ENCODE measurements around the gene KCNH1.
"Not testable (repeated sequence)": the region's sequence is repeated elsewhere in the genome, so short reads cannot be mapped to it uniquely, and the experiment has no call there.

KCNH1 gene

GRCh38 chr1:210684466-210685294 is 449.3 kb downstream of the KCNH1 start:
- DNase-seq (ENCODE audit: low spot score) = no peak

DNA sequence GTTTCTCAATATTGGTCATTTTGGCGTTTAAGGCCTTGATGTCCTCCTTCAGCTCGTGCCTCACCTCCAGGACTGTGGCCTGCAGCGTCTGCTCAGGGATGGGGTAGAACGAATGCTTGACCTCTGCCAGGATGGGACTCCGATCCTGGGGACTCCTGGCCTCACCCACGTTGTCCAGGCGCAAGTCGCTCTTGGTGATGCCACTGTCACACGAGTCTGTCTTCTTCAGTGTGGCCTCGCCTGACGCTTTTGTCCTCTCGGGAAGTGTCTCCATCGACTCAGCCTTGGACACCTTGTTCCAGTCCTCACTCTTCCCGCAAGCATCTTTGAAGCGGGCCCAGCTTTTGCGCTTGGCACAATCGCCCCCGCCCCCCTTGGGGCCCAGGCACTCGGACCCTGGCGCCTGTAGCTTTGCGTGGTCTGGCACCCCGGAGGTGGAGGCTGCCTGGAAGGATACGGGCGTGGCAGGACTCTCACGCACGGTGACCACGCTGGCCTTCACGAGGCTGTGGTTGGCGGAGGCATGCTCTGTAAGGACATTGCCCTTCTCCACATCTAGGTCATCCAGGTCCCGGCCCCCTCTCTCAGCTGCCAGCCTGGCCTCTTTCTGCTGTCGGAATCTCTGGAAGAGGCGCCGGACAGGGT is 450.4 kb downstream of the KCNH1 start:
- DNase-seq (ENCODE audit: low spot score) = no peak

DNA sequence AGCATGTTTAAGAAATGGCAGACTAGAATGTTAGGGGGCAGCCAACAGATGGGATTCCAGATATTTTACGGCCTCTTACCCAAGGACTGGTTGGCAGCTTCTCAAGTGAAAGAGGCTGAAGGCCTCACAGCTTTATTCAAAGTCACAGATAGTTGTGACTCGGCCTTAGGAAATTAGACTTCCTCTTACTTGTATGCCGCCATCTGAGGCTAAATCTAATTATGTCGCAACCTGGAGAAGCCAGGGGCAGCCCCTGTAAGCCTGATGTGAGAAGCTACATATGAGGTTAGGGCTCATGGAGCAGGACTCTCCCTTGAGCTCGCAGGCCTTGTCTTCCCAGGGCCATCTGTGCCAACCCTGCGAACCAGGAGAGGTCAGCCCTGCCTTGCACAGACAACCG is 452.8 kb downstream of the KCNH1 start:
- no peak for DNase-seq (ENCODE audit: low spot score)

GRCh38 chr1:210678306-210678705 is 455.6 kb downstream of the KCNH1 start:
- DNase-seq (ENCODE audit: low spot score) = no peak

DNA sequence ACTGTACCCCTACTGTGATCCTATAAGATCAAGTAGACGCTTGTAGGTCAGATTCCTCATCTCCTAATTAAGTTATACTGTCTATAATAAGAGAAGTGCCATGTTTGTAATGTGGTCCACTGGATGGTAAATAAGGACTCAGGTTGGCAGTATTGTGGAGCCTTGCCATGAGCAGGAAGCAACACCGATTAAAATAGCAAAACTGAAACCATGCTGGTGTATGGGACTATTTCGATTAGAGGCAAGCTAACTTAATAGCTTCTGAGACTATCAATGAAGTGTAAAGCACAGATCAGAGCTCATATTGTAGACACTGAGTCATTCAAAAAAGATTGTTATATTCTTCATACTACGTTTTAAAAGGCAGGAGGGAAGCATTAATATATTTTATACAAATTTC is 456.4 kb downstream of the KCNH1 start:
- no peak for DNase-seq (ENCODE audit: low spot score)

- no peak for DNase-seq (ENCODE audit: low spot score)
Observed at GRCh38 chr1:210676539-210676938, 457.4 kb downstream of the KCNH1 start.

DNA sequence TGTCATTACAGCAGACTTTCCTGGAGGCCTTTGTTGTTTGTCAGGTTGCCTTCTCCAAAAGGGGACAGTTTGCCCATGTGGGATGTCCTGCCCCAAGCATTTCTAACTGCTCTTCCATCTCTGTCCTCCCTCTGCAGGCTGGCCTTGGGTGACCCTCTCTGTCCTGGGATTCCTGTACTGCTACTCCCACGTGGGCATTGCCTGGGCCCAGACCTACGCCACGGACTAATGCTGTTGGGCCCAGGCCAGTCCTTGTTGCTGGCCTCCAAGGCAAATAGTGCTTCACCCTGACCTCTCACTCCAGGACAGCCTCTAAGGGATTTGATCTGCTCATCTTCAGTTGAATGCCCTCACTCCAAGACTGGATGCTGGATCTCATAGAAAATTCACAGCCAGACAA is 459.8 kb downstream of the KCNH1 start:
- no peak for DNase-seq (ENCODE audit: low spot score)

DNA sequence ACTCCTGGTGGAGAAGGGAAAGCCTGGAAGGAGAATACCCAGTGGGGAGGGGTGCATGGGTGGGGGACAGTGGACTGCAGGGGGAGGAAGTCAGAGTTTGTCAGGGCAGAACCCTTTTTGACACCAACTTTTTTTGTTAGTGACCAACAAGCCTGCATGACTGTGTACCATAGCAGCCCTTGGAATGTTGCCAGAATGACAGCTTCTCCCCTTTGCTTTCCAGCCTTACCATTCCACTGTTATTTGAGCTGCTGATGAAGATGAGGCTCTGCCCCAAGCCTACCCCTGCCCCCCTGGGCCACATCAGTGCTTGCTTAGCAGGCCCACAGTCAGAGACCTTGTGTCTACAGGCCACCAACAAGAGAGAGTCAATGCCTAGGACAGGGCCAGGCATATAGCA is 464.0 kb downstream of the KCNH1 start:
- no peak for DNase-seq (ENCODE audit: low spot score)

DNA sequence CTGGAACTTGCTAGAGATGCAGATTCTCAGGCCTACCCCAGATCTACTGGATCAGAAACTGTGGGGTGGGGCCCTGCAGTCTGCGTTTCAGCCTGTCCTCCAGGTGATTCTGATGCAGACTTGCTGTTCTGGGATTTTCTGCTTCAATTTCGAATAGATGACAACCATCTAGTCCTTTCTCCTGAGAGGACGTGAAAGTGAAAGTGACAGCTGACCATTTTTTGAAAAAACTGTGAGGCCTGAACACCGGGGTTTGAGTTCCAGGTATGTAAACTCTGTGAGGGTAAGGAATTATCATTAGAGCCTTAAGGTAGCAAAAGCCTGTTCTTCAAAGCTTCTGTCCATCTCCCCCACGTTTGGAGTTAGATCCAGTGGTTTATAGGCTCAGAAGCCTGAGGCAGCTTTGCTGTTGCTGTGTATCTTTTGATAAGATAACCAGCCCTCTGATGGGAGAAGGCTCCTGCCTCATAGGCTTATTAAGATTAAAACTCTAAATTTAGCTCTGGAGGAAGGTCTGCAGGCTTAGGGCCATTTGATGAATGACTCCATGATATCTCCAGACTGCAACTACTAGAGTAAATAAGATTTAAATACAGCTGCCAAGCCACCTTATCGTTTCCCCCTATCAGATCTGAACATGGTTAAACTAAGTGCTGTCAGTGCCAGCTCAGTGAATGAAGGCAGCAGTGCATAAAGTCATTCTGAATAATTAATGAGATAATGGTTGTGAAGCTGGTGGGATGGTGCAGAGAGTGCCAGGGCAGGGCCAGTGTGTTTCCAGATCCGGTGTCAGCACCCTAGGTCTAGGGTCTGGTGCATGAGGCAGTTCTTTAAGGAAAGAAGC is 470.0 kb downstream of the KCNH1 start:
- no peak for DNase-seq (ENCODE audit: low spot score)

DNA sequence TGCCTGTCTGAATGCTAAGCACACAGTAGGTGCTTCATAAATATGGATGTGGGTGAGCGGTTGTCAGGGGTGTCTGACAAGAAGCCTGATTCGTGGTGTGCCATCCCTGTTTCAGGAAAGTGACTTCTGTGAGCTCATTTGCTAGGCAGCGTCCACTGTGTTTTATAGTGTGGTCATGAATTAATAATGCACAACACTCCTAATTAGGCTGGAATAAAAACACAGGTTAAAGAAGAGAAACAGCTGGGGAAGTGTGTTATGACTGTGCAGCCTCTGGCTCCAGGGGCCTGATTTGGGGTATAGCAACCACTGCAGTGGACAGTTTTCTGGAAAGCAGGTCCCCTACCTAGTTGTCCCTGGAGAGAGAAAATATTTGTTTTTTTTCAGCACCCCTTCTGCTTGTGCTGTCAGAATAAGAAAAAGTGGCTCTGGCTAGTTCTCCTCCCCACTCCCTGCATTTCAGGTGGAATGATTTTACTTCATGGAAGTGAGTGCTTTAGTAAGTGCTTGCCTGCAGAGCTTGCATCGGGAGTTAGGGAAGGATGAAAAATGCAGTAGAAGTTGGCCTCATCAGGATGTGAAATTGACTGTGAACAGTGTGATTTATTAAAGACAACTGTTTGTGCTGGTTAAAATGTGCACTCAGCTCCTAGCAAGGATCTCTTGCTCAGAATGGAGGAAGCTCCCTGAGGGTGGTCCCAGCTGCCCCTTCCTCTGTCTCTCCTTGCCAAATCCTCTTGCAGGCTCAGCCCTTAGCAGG is 471.5 kb downstream of the KCNH1 start:
- no peak for DNase-seq (ENCODE audit: low spot score)

DNA sequence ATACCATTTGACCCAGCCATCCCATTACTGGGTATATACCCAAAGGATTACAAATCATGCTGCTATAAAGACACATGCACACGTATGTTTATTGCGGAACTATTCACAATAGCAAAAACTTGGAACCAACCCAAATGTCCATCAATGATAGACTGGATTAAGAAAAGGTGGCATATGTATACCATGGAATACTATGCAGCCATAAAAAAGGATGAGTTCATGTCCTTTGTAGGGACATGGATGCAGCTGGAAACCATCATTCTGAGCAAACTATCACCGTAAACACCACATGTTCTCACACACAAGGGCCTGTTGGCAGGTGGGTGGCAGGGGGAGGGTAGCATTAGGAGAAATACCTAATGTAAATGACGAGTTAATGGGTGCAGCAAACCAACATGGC is 472.4 kb downstream of the KCNH1 start:
- not testable (repeated sequence) for DNase-seq (ENCODE audit: low spot score)

- DNase-seq (ENCODE audit: low spot score) = no peak
Observed at GRCh38 chr1:210657806-210658205, 476.1 kb downstream of the KCNH1 start.

DNA sequence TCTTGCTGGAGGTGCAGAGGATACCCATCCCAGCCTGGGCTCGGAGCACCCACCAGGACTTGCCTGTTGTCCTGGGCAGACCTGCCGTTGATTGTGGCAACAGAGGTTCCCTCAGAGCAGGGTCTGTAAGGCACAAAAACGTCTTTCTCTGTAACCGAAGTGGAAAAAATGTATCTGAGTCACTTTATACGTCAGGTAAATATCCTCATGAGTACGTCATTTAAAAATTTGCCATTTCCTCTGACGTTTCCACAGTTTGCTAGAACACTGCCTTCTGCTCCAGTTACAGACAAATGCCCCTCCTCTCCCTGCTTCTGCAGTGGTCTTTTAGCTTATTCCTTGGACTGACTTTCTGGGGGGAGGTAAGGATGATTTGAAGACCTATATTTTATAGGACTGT is 478.4 kb downstream of the KCNH1 start:
- no peak for DNase-seq (ENCODE audit: low spot score)

GRCh38 chr1:210654176-210654981 is 479.6 kb downstream of the KCNH1 start:
- no peak for DNase-seq (ENCODE audit: low spot score)

DNA sequence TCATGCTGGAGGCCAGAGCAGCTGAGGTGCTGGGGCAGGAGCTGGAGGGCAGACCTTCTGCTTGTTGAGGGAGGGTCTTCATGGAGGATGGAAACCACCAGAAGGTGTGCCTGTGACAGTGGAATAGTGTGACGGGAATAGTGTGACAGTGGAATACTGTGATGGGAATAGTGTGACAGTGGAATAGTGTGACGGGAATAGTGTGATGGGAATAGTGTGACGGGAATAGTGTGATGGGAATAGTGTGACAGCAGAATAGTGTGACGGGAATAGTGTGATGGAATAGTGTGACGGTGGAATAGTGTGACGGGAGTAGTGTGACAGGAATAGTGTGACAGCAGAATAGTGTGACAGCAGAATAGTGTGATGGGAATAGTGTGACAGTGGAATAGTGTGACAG is 480.2 kb downstream of the KCNH1 start:
- DNase-seq (ENCODE audit: low spot score) = no peak

GRCh38 chr1:210652329-210652954 is 481.5 kb downstream of the KCNH1 start:
- no peak for DNase-seq (ENCODE audit: low spot score)

- DNase-seq (ENCODE audit: low spot score) = no peak
Observed at GRCh38 chr1:210650403-210650802, 483.5 kb downstream of the KCNH1 start.

- no peak for DNase-seq (ENCODE audit: low spot score)
Observed at GRCh38 chr1:210648588-210649269, 485.2 kb downstream of the KCNH1 start.

GRCh38 chr1:210647406-210648333 is 486.3 kb downstream of the KCNH1 start:
- no peak for DNase-seq (ENCODE audit: low spot score)

Data from HuH-7.5 (cell line).